ENCODE results near the gene CNTN3. TPM values are rescaled to one million over a fixed set of nuclear protein-coding genes. Genes with fewer than 3 reads are reported as not detected.

Gene CNTN3
- total RNA-seq, 2 experiments from 2014 or later: not detected

- no peaks in the 10 kb centered on the region for H3K9me3 ChIP-seq (ENCODE audit: low read length)
- H3K9me2 ChIP-seq (ENCODE audit: insufficient read depth, low read length): no peaks in the 10 kb centered on the region
- no peak for DNase-seq (ENCODE audit: low spot score)
- H3K36me3 ChIP-seq (ENCODE audit: insufficient read depth, low read length): no peaks in the 10 kb centered on the region
- H4K20me1 ChIP-seq (ENCODE audit: insufficient read depth, low read length): no peaks in the 10 kb centered on the region
- no peak overlapping the region for H3K4me2 ChIP-seq (ENCODE audit: low read length)
- BruUV-seq (replicated peaks): no TSS peak
- no peak overlapping the region for H3K27ac ChIP-seq (ENCODE audit: low read depth, low read length, poor library complexity, severe bottlenecking)
- no peak overlapping the region for H3K4me3 ChIP-seq (ENCODE audit: low read depth, low read length, poor library complexity, severe bottlenecking)
- ChIA-PET CTCF (ENCODE audit: unreplicated experiment) (no interaction called here), POLR2A (no interaction called here)
- no peak for TF ChIP-seq EZH2phosphoT487 (IDR thresholded peaks at IDR 0.05; ENCODE audit: borderline replicate concordance, low read depth, low read length)
- TF ChIP-seq CTCF (conservative IDR thresholded peaks at IDR 0.05; ENCODE audit: low read length): no peak
- no peaks in the 10 kb centered on the region for H3K79me2 ChIP-seq (ENCODE audit: insufficient read depth, low read depth, low read length)
- H3K4me1 ChIP-seq (ENCODE audit: insufficient read depth, low read length, poor library complexity, severe bottlenecking): no peaks in the 10 kb centered on the region
- no peak overlapping the region for H2AFZ ChIP-seq (ENCODE audit: low read length)
- intact Hi-C loops (cut with micrococcal nuclease; ENCODE audit: unreplicated experiment): no loop called here
Observed at GRCh38 chr3:74633021-74633420, 18.6 kb upstream of the CNTN3 start.

GRCh38 chr3:74631351-74632140 is 17.1 kb upstream of the CNTN3 start:
- no peak overlapping the region for H2AFZ ChIP-seq (ENCODE audit: low read length)
- no peaks in the 10 kb centered on the region for H3K4me1 ChIP-seq (ENCODE audit: insufficient read depth, low read length, poor library complexity, severe bottlenecking)
- no peaks in the 10 kb centered on the region for H4K20me1 ChIP-seq (ENCODE audit: insufficient read depth, low read length)
- BruUV-seq (replicated peaks): no TSS peak
- H3K4me3 ChIP-seq (ENCODE audit: low read depth, low read length, poor library complexity, severe bottlenecking): no peak overlapping the region
- no peak for DNase-seq (ENCODE audit: low spot score)
- CTCF ChIA-PET (ENCODE audit: unreplicated experiment): no interaction called here
- H3K36me3 ChIP-seq (ENCODE audit: insufficient read depth, low read length): no peaks in the 10 kb centered on the region
- H3K79me2 ChIP-seq (ENCODE audit: insufficient read depth, low read depth, low read length): no peaks in the 10 kb centered on the region
- H3K9me2 ChIP-seq (ENCODE audit: insufficient read depth, low read length): no peaks in the 10 kb centered on the region
- POLR2A ChIA-PET: no interaction called here
- H3K27ac ChIP-seq (ENCODE audit: low read depth, low read length, poor library complexity, severe bottlenecking): no peak overlapping the region
- H3K9me3 ChIP-seq (ENCODE audit: low read length): no peaks in the 10 kb centered on the region
- intact Hi-C loops (cut with micrococcal nuclease; ENCODE audit: unreplicated experiment): no loop called here
- no peak overlapping the region for H3K4me2 ChIP-seq (ENCODE audit: low read length)
- TF ChIP-seq EZH2phosphoT487 (IDR thresholded peaks at IDR 0.05; ENCODE audit: borderline replicate concordance, low read depth, low read length) (no peak), CTCF (conservative IDR thresholded peaks at IDR 0.05; ENCODE audit: low read length) (no peak)

- BruUV-seq (replicated peaks): no TSS peak
- H3K4me3 ChIP-seq (ENCODE audit: low read depth, low read length, poor library complexity, severe bottlenecking): no peak overlapping the region
- no peak overlapping the region for H3K4me2 ChIP-seq (ENCODE audit: low read length)
- no peaks in the 10 kb centered on the region for H4K20me1 ChIP-seq (ENCODE audit: insufficient read depth, low read length)
- DNase-seq (ENCODE audit: low spot score): no peak
- ChIA-PET POLR2A (no interaction called here), CTCF (ENCODE audit: unreplicated experiment) (no interaction called here)
- no peaks in the 10 kb centered on the region for H3K79me2 ChIP-seq (ENCODE audit: insufficient read depth, low read depth, low read length)
- H3K4me1 ChIP-seq (ENCODE audit: insufficient read depth, low read length, poor library complexity, severe bottlenecking): no peaks in the 10 kb centered on the region
- H3K9me3 ChIP-seq (ENCODE audit: low read length): no peaks in the 10 kb centered on the region
- H2AFZ ChIP-seq (ENCODE audit: low read length): no peak overlapping the region
- TF ChIP-seq EZH2phosphoT487 (IDR thresholded peaks at IDR 0.05; ENCODE audit: borderline replicate concordance, low read depth, low read length): no peak
- TF ChIP-seq CTCF (conservative IDR thresholded peaks at IDR 0.05; ENCODE audit: low read length): no peak
- no peak overlapping the region for H3K27ac ChIP-seq (ENCODE audit: low read depth, low read length, poor library complexity, severe bottlenecking)
- no peaks in the 10 kb centered on the region for H3K36me3 ChIP-seq (ENCODE audit: insufficient read depth, low read length)
- no peaks in the 10 kb centered on the region for H3K9me2 ChIP-seq (ENCODE audit: insufficient read depth, low read length)
- intact Hi-C loops (cut with micrococcal nuclease; ENCODE audit: unreplicated experiment): no loop called here
Observed at GRCh38 chr3:74630602-74631001, 16.1 kb upstream of the CNTN3 start.

Data from OCI-LY7 (cell line).